Embryonic facial prominence (tissue), 1 donor: ENCODE results near the gene RIC3.

Source experiments
- DNase-seq: peaks from one replicate; pipeline ENCODE4 v3.0.0-alpha.2; 2016; ENCODE audit errors: extremely low spot score

RIC3 gene

DNA sequence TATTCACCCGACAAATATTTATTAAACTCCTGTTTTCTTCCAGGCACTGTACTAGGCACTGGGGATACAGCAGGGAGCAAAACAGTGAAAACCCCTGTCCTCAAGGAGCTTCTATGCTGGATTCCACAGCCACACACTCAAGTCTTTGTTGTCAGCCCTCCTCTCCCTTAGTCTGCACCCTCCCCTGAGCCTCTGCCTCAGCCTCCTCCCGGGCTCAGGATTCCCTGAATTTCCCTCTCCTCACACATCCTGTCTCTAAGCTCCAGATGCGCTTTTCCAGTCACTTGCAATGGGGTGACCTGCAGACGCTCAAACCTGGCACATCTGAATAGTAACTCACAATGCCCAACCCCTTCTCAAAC lies 101.3 kb downstream of the RIC3 start:
- DNase-seq: no peak

DNA sequence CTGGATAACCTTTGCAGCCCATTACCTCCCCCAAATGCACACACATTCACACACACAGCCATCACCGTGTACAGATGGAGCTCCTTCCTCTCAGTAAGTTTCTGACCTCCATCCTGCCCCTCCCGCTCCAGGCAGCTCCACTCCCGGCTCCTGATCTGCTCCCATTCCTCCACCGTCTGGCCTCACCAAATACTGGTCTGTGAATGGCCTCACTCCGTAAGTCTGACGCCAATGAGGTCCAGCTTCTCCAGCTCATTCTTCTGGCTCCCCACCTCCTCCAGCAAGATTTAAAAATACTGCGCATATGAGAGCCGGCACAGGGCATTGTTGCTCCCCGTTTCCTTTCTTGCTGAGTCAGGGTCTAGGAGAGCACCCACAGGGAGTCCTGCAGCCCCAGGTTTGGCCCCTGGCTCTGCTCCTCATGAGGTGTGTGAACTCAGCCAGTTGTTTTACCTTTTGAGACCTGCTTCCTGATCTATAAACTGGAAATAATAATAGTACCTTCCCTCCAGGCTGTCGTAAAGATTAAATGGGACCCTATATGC lies 101.8 kb downstream of the RIC3 start:
- DNase-seq: no peak

DNA sequence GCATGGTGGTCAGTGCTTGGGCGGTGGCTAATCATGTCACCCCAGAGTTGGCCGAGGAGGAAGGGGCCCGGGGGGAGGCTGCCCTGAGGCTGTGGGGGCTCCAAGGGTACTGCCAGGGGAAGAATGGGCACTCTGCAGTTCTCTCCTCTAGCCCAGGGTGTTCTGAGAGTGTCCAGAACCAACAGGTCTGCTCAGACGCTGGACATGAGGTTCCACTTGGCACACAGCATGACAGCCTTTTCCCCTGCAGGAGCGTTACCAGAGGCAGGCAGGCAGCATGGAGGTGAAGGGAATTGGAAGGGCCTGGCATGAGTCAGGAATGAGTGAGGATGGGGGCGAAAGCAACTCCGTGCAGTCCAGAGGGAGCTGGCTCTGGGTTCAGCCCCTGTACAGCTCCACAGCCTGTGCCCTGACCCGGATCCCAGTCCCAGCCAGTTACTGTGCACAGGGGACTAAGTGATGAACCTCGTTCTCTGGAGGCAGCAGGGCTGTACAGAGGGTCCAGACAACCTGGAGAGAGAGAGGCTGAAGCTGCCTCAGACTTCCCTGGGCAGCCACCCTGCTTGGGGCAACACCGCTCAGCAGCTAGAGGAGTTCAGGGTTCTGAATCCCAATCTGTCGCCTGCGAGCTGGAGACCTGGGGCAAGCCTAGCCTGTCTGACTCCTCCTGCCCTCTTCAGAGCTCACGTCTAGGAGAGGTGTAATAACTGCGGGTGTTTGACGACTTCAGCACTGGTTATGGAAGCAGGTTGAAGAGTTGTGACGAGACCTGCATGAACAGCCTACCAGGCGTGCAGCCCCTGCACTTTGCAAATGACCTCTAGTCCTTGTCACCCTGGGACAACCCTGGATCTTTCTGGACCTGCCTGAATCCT lies 102.6 kb downstream of the RIC3 start:
- no peak for DNase-seq

DNA sequence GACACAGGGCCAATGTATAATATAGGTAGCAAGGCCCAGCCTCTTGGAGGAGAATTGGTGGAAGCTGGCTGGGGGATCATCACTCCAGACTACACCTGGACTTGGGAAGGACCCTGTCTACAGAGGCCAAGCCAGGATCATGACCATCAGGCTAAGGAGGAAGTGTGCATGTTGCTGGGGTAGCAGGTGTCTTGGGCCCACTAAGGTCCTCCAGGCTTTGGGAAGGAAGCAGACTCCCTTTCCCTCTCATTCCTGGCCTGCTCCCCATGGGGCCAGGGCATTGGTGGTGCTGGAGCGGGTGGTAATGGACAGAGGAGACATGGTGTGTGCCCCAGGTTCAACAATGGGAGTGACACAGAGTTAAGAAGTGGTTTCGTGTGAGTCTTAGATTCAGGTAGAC lies 103.8 kb downstream of the RIC3 start:
- DNase-seq: no peak

DNA sequence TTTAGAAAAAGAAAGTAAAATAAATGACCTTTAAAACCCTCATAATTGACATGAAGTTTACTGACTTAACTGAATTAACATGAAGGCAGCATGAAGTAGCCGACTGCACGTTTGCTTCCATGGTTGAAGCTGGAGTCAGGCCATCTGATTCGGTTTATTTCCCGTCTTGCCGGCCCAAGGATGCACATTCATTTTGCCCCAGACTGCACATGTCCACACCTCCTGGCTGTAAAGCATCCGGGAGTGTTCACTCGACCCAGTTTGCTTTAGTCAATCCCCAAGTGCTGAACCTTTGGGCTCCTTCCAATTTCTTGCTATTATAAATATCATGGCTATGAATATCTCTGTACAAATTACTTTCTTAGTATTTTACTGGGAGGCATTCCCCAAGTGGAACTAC lies 105.5 kb downstream of the RIC3 start:
- no peak for DNase-seq

DNA sequence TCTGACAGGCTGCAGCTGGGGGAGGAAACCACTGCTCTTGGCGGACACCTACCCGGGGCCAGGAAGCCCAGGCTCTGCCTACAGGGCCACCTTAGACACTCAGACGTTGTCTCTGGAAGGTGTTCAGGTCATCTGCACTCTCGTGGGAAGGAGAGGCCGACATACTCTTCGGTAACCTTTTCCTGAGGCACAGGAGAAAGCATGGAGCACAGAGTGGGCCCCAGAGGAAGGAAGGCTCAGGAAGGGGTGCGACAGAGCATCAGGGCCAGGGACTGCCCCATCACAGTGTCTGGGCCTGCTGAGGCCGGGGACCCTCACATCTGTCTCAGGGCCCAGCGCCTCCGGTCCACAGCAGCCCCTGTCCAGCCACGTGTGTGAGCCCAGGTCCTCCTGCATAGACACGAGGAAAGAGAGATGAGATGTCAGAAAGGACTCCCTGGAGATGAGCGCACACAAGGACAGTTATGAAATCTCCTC lies 106.0 kb downstream of the RIC3 start:
- no peak for DNase-seq

DNA sequence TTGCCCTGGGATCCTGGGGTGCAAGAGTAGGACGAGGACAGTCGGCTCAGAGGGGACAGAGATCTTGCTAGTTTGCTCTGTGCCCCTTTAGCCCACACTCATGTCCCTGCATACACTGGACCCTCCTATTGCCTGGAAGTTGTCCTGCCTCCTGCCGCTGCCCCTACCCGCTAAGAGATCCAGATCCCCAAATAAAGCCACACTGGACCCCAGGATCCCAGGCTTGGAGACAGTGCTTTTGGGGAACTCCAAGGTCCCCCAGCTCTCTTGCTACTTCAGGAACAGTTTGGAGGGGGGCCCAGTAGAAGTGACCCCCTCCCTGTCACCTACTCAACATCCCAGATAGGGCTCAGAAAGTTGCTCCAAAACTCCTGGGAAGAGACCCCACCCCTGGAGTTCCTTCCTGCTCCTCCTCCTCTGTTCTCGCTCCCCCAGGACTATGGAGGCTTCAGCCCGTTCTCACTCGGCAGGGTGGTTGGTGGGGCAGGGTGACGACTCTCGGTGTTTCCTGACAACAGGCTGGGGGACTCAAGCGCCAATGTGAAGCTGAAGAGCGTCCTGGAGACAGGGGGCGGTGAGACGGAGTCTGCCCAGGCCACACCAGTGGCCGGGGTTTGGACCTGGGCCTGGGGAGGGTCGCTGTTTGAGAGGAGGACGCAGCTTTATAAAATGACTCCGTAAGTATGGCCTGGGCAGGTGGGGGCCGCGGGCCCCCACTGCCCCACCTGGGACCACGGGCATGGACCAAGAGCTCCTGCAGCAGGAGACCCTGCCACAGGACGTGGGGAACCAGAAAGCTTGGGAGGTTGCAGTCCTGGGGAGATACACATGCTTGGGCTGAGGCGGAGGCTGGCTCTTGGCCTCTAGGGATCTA lies 107.0 kb downstream of the RIC3 start:
- no peak for DNase-seq

DNA sequence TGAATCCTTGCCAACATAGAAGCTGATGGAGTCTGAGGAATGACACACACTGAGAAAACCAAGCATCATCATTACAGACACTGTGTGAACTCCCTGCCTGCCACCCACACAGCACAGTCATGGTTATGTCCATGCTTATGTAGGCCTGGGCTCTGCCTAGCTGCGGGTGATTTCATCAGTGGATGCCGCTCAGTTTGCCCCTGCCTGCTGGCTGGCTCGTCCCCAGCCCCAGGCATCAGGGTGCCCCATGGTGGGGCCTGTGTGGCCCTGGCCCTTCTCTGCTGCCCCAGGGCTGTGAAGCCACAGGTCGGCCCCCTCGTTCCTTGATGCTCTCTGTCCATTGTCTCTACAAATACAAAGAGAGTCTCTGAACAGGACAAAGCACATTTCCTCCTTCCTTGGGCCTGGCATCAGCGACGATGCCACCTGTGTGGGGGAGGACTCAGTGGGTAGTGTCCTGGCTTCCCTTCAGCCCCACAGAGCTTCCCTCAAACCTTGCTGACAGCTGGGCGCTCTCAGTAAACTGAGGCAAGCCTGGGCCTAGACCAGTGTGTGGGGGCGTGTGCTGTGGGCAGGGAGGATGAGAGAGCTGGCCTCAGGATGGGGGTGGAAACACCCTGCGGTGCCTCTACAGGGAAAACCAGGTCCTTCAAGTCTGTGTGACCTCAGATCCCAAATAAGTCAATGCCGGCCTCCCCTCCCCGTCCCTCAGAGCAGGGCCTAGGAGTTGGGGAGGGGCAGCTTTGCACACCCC lies 107.8 kb downstream of the RIC3 start:
- DNase-seq: no peak

DNA sequence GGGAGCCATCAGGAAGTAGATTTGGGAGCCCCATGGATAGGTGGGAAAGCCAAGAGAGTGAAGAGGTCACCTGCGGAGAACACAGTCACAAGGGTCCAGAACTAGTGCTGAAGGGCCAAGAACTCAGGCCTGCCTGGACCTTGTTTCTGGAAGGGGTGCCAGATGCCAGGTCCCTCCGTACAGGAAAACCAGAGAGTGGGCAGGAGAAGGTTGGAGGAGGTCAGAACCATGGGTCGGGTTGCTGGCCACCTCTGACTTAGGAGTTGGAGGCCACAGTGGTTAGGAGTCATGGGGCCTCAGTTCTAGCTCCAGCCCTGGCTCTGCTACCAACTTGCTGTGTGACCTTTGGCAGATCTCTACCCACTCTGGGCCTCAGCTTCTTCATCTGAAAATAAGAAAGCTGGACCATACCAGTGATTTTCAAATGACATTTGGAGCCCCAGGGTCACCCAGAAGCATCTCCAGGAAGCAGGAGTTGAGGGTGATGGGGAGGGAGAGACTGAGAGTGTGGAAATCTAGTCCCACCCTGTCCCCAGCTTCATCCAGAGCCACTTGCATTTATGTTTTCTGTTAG lies 108.6 kb downstream of the RIC3 start:
- no peak for DNase-seq

DNA sequence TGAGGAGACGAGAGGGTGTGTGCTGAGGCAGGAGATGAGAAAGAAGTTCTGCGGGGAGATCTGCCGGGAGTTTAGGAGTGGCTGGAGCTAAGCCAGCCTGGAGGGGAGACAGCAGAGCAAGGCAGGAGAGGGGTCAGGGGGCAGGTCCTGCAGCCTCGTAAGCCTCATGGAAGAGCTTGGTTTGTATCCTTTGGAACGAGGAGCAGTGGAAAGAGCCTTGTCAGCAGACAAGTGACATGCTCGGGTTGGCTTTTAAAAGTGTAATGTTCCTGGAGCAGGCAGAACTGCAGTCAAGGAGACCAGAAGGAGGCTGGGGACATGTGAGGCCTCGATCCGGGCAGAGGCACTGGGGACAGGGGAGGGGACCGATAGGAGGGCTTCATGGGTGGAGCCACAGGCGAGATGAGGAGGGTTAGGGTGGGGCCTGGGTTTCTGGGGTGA lies 109.2 kb downstream of the RIC3 start:
- DNase-seq: no peak

DNA sequence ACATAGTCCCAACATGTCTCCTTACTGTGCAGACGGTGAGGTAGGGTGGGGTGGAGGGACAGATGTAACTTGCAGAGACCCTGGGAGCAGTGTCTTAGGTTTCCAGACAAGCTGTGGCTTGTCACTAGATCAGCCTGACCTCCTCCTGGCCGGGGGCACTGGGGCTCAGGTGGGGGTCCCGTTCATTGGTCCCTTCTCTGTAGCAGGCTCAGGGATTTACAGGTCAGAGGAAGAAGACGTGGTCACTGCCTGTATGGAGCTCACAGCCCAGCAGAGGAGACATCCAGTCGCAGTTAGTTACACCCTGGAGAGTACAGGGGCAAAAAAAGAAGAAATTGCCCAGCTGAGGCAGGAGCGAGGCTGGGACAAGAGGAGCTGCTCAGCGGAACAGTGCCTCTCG lies 109.8 kb downstream of the RIC3 start:
- DNase-seq: no peak

DNA sequence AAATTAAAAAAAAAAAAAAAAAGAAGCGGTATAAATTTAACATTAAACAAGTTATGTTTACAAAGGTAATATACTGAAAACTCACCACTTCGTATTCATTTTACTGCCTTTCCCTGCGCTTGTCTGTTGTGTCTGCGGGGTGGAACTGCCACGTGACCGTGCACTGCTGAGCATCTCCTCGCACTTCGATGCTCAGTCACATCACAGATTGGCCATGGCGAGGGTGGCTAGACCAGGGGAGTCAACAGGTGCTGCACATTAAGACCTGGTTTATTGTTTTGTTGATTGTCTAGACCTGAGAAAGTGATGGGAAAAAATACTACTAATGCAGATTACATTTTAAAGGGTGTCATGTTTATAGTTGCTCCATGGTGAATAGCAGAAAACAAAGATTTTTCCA lies 110.6 kb downstream of the RIC3 start:
- DNase-seq: no peak

DNA sequence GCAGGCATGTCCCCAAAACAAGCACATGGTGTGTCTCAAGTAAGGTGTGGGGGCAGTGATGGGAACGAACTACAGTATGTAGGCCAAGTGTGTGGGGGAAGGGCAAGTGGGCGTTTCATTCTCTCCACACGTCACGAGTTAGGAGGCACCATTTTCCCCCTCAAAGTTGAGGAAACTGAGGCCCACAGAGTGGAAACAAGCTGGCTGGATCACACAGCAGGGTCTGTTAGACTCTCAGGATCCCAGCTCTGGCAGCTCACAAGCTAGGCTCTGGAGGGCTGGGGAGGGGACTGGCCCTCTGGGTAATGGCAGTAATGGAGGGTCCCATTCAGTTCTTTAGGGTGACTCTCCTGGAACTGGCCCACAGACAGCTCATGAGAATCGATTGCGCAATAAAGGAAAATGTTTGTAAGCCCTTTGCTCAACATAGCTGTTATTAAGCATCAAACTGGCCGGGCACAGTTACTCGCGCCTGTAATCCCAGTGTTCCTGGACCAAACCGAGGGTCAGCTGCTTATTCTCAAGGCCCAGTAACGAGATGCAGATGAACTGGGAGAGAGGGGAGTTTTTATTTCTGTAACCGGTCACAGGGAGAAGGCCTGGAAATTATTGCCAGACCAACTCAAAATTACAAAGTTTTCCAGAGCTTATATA lies 111.9 kb downstream of the RIC3 start:
- DNase-seq: no peak
